Activated CD8-positive, alpha-beta memory T cell treated with anti-CD3 and anti-CD28 coated beads for 48 hours (primary cell): ENCODE data around the gene FAM111B.

ENCODE experiments used
- DNase-seq, 3 experiments: peaks; one replicate each; pipeline ENCODE4 v3.0.0-alpha.2; 2020; ENCODE audit warnings: low read depth in 2 of 3, low spot score in 2 of 3

Gene FAM111B

DNA sequence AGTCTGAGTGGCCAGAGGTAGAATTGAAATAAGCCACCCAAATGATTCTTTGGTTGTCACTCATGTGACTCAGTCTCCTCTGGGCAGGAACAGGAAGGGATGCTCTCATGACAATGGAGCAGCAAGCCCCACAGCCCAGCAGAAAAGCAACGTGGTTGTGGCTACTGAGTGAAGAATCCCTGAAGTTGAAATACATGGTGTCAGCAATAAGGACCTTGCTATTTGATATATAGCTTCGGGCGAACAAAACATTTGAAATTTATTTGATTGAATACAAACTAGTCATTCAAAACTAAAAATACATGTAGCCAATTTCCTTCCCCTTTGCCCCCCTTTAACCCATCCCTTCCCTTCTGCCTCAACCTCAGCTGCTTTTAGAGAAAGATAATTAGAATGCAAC is 50.4 kb downstream of the FAM111B start:
- no peak for DNase-seq

DNA sequence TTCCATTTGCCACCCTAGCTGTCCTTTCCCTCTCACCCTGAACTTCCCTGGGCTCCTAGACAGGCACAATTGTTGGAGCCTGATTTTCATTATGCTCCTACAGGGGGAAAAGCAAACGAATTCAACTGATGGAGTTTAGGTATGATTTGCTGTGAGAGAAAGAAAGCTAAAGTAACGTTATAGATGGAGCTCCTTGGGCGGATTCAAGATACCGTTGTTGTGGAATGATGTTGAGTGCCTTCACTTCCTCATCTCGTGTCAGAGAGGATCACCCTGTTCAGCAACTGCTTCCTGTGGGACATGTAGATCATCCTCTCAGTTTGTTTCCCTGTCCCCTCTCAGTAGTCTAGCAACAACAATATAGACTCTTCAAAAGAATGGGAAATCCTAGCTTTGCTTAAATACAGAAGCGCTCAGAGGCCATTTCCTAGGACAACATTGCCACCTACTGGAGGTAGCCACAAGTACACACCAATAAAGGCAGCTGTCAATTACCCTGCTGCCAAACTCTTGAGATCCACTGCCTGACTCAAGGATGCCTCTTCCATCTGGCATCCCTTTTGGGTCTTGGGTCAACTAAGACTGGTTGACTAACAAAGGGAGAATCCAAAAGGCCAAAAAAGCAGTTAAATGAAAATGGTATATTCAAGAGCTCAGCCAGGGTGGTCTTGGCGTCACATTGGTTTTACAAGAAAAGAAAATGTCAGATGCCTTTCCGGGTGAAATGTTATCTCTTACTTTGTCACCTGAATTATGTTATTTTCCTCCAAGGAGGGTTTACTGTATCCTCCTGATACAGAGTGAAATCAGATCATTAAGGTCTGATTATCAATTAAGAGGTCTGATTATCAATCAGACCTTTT is 51.4 kb downstream of the FAM111B start:
- DNase-seq = no peak

DNA sequence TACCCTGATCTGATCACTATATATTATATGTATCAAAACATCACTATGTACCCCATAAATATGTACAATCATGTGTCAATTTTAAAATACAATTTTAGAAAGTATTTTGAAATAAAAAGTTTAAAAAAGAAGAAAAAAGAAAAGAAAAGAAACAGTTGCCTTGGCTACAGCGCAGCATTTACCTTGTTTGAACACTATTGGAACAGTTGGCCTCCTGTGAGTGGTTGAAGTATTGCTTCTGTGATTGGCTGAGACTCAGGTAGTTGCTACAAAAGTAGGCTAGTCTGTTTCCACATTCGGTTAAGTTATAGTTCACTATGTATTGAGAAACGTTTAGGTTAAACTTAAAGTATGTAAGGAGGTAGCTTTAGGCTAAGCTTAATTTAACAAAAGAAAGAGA is 57.0 kb downstream of the FAM111B start:
- DNase-seq = no peak

DNA sequence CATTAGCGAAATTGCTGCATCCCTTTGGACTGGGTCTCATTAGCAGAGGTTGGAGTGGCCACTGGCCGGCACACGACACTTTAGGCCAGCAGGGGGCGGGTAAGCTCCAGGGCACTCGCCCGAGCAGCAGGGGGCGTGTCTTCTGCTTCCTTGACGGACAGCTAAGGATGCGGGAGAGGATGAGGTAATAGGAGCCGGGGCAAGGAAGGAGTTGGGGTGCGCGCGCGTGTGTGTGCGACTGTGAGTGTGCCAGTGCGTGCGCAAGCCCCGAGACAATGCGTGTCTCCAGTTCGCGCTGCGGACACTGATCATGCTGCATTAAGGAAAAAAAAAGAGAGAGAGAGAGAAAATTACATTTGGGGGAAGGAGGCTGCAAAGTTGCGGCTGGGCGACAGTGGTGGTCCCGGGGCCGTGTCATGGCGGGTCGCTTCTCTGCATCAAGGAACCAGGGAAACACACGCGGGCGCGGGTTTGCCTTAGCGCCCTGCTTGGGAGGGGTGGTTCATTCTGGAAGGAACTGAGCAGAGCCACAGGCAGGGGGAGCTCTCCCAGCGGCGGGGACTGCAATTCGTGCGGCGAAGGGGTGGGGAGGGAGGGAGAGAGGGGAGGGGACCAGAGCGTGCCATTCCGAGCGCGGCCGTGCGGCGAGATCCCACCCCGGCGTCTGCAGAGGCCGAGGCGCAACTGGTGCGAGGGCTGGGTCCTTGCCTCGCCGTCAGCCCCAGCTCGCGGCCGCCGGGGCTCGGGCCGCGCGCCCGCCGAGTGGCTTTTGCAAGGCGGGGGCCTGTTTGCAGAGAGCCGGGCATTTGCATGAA is 64.7 kb downstream of the FAM111B start, which contains the start of gene DTX4:
Gene DTX4 (plus strand): TSS at position 625 of the 815 bp plus-strand sequence. CDS start 464 bp downstream, outside the sequence.
- peak; percentile 64 to 77 (median 75) for DNase-seq

DNA sequence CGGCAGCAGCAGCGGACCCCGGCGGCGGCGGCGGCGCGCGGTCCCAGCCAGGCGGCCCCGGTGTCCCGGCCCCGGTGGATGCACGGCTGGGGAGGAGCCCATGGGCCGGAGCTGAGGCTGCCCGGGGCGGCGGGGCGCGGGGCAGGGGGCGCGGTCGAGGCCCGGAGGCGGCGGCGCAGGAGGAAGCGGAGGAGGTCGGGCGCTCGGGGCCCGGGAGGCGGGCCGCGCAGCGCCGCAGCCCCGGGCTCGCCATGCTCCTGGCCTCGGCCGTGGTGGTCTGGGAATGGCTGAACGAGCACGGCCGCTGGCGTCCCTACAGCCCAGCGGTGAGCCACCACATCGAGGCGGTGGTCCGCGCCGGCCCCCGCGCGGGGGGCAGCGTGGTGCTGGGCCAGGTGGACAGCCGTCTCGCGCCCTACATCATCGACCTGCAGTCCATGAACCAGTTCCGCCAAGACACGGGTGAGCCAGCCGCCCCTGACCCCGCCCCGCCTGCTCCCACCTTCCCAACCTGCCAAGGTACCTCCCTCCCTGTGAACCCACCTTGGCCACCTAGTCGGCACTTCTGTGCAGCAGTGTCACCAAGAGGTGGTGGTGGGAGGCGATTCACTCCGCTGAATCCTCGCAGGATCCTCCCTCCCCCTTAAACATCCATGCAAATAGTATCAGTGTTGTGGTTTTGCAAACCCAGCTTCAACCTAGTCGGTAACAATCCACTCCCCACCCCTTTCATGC is 65.5 kb downstream of the FAM111B start:
- no peak for DNase-seq

DNA sequence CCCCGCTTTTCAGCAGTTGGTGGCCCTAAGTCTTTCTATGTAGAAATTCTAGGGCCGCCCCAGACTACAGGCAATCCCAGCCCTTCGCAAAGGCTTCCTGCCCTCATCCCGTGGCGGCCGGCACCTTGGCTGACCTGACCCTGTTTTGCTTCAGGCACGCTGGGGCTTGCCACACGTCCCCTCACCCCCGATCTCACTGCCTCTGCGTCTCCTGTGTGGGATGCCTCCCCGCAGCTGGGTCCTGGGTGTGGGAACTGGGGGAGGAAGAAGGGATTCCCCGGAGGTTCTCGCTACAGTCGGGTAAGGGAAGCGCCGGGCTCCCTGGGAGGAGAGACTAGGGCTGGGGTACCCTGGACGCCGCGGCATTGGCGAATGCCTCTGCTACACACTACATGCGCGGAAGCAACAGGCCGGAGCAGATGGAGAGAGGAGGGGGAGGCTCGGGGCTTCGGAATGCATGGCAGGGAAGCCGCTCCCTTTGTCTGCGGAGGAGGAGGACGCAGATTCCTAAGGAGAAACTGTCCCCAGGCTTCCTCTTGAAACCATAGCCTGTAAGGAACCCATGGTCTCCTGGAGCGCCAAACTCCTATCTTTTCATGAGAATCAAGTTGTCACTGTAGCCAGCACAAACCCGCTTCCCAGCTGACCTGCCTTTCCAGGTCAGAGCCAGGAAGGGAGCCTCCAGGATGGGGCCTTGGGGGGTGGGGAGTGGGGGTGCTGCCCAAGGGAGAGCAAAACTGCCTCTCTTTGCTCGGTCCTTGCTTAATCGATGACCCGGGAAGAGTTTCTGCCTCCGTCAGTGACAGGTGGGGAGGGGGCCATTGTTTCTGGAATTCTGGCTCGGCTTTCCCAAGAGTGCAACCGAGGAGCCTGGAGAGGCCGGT is 66.3 kb downstream of the FAM111B start:
- DNase-seq = no peak

DNA sequence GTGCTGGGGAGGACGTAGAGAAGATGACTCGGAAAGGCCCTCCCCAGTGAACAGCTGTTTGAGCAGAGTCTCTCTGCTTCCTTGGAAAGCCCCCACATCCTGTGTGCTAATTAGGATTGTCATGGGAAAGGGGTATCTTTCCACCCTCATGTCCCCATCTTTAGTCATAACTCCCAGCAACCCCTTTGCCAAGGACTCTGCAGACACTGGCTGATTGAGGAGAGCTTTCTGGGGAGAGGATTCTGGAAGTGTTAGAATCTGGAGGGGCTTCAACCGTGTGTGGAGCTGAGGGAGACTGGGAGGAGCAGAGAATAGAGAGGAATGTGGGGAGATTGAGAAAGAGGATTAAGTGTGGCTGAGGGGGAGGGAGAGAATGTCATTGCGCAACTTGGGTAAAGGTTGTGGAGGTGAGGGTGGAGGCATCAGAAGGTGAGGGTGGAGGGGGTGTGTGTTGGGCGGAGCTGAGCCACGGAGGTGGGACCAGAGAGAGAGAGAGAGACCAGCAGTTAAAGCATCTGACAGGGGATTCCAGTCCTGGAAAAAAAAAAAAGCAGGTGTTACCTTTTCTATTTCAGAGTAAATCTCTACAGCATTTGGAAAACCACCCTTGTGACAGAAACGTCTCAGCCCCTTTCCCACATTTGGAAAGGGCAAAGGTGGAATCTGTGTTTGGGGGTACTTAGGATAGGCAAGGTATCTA is 67.1 kb downstream of the FAM111B start:
- DNase-seq = no peak

DNA sequence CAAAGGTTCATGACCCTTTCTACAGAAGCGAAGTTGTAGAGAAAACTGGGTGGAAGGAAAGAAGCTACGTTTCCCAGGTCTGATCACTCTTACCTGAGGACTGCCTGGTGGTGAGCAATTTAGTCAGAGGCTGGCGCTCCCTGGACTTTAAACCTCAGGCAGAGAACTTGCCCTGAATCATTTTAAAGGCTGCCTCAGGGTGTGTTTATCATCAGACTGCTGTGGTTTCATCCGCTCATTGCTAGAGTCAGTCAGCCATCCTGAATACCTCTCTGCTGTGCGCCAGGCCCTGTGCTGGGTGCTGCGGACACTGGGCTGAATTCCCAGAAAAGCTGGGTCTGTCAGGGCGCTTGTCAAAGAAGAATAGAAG is 67.6 kb downstream of the FAM111B start:
- DNase-seq = no peak

DNA sequence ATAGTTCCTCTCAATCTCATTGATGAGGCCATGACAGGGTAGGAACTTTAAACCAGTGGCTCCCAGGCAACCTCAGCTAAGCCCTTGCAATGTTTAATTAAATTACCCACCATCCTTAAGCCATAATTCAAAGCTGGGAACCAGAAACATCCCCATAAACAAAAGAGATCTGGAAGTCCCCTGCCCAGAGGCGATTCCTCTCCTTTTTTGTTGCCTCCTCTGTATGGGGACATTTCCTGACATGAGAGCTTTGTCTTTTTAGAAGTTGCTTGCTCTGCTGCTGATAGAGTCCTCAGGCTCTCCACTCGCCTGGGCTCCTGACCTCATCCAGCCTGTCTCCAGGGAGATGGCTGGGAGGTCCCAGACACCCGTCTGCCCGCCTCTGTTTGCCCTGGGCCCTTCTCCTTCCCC is 68.1 kb downstream of the FAM111B start:
- DNase-seq = no peak

DNA sequence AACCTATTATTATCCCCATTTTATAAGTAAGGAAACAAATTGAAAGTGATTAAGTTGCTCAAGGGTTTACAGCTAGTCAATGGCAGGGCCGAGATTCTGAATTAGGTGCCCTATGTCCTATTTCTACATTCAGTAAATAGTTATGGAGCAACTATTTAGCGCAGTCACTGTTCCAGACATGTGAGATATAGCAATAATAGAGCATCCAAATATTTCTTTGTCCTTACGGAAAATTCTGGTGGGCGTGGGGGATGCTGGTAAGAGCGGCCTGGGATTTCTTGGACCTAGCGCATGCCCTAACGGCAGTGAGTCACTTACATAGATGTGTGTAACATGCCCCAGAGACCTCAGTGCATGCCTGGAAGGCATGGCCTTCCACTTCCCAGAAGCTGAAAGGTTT is 69.3 kb downstream of the FAM111B start:
- no peak for DNase-seq
